C4-2B (cell line): ENCODE results near the gene PPP3R2.

Source experiments
- CTCF ChIP-seq: fragments of 450-650 bp; conservative IDR thresholded peaks from 2 replicates; pipeline ENCODE4 v1.5.1; 2017; ENCODE audit warnings: mild to moderate bottlenecking
- ZFX ChIP-seq: fragments of 450-650 bp; IDR thresholded peaks from 2 replicates; pipeline ENCODE4 v1.6.1; 2017

GRCh38 chr9:101594796-101595195 is at the start of gene PPP3R2:
- TF ChIP-seq CTCF (no peak), ZFX (no peak)
